GM12872 (cell line): ENCODE results near the gene KRTAP4-11.
"Not testable (repeated sequence)": the region's sequence is repeated elsewhere in the genome, so short reads cannot be mapped to it uniquely, and the experiment has no call there.

Experiments used
- CTCF ChIP-seq: IDR thresholded peaks from 3 replicates; pipeline ENCODE4 v1.5.1; 2011; ENCODE audit warnings: low read depth, mild to moderate bottlenecking, low read length, moderate library complexity; ENCODE audit not compliant: insufficient read depth

The KRTAP4-11 gene

GRCh38 chr17:41117846-41118386 is at the start of gene KRTAP4-11:
Gene KRTAP4-11 (minus strand): TSS chr17:41118373. CDS start chr17:41118315, 58 bp downstream.
- not testable (repeated sequence) for TF ChIP-seq CTCF

- TF ChIP-seq CTCF, result no peak
Observed at GRCh38 chr17:41167561-41167960, 49.4 kb upstream of the KRTAP4-11 start.

GRCh38 chr17:41163828-41164227 is 45.7 kb upstream of the KRTAP4-11 start:
- TF ChIP-seq CTCF, result no peak

GRCh38 chr17:41160648-41161047 is 42.5 kb upstream of the KRTAP4-11 start, which contains the start of gene KRTAP4-4:
Gene KRTAP4-4 (minus strand): TSS chr17:41160748. CDS start chr17:41160691, 57 bp downstream.
- TF ChIP-seq CTCF, result no peak

GRCh38 chr17:41153856-41154255 is 35.7 kb upstream of the KRTAP4-11 start:
- no peak for TF ChIP-seq CTCF

GRCh38 chr17:41151525-41151924 is 33.4 kb upstream of the KRTAP4-11 start:
- TF ChIP-seq CTCF, result no peak

- no peak for TF ChIP-seq CTCF
Observed at GRCh38 chr17:41150026-41150425, 31.9 kb upstream of the KRTAP4-11 start.
